Endometrial microvascular endothelial cells (primary cell): ENCODE results near the gene UBE2G2. TPM values are rescaled to one million over a fixed set of nuclear protein-coding genes. Genes with fewer than 3 reads are reported as not detected.
"Not testable (repeated sequence)": the region's sequence is repeated elsewhere in the genome, so short reads cannot be mapped to it uniquely, and the experiment has no call there.

ENCODE experiments used
- in situ Hi-C: cut with HindIII; loops from 2 replicates; pipeline ENCODE4 v1.10.0; 2017; ENCODE audit warnings: low sequenced_read_pairs, low pct_unique_long_range_greater_than_20kb; ENCODE audit errors: inconsistent ontology term
- total RNA-seq: library from RNA; depleted of rRNA; stranded (reverse); fragments of >200 nt; gene quantifications from one replicate; pipeline ENCODE4 v1.2.3, GENCODE V29; 2015; ENCODE audit errors: inconsistent ontology term

Gene UBE2G2
- total RNA-seq, 1 donor from 2014 or later: 102 TPM

- in situ Hi-C loops: no loop called here
Observed at GRCh38 chr21:44837537-44837936, 35.9 kb upstream of the UBE2G2 start.

GRCh38 chr21:44836666-44837471 lies 35.2 kb upstream of the UBE2G2 start:
- in situ Hi-C loops: no loop called here

GRCh38 chr21:44836349-44836665 lies 34.7 kb upstream of the UBE2G2 start:
- in situ Hi-C loops: no loop called here

GRCh38 chr21:44835647-44835973 lies 34.0 kb upstream of the UBE2G2 start:
- in situ Hi-C loops: no loop called here

- in situ Hi-C loops: no loop called here
Observed at GRCh38 chr21:44834951-44835646, 33.5 kb upstream of the UBE2G2 start.

GRCh38 chr21:44834231-44834950 lies 32.8 kb upstream of the UBE2G2 start:
- in situ Hi-C loops: no loop called here

- in situ Hi-C loops: no loop called here
Observed at GRCh38 chr21:44833663-44834062, 32.0 kb upstream of the UBE2G2 start.

- in situ Hi-C loops: not testable (repeated sequence)
Observed at GRCh38 chr21:44832516-44833255, 31.1 kb upstream of the UBE2G2 start.

GRCh38 chr21:44831227-44831860 lies 29.7 kb upstream of the UBE2G2 start:
- in situ Hi-C loops: no loop called here

GRCh38 chr21:44829507-44830092 lies 28.0 kb upstream of the UBE2G2 start:
- in situ Hi-C loops: no loop called here

GRCh38 chr21:44828362-44829056 lies 26.9 kb upstream of the UBE2G2 start:
- in situ Hi-C loops: no loop called here

- in situ Hi-C loops: no loop called here
Observed at GRCh38 chr21:44823179-44823660, 21.6 kb upstream of the UBE2G2 start.

- in situ Hi-C loops: no loop called here
Observed at GRCh38 chr21:44822484-44823178, 21.0 kb upstream of the UBE2G2 start.

GRCh38 chr21:44820851-44821250 lies 19.2 kb upstream of the UBE2G2 start:
- in situ Hi-C loops: no loop called here

GRCh38 chr21:44819283-44820243 lies 17.9 kb upstream of the UBE2G2 start:
- in situ Hi-C loops: no loop called here

- in situ Hi-C loops: no loop called here
Observed at GRCh38 chr21:44818640-44819011, 17.0 kb upstream of the UBE2G2 start.
